ENCODE data around the gene EYS. TPM values are rescaled to one million over a fixed set of nuclear protein-coding genes. Genes with fewer than 3 reads are reported as not detected.

Gene EYS
- total and polyA plus RNA-seq, 9 of the 15 experiments (the other 6 are each of a cell fraction or from before 2014, with no cell fraction given), result 0.03 to 0.36 (median 0.10) TPM; not detected in 2

GRCh38 chr6:65014006-65014405 is 693.0 kb downstream of the EYS start:
- Histone ChIP-seq H3K27me3 (ENCODE audit: control insufficient read depth in 2 of 2, insufficient read depth in 2 of 2, low read length in 2 of 2) (no peaks in the 10 kb centered on the region), H4K20me1 (replicated peaks; ENCODE audit: control insufficient read depth, insufficient read depth, low read length) (no peaks in the 10 kb centered on the region), H3K9ac (ENCODE audit: insufficient read depth in 1 of 2, low read depth in 2 of 2, low read length in 2 of 2) (no peak overlapping the region), H3K36me3 (ENCODE audit: control insufficient read depth, insufficient read depth, low read length) (no peaks in the 10 kb centered on the region), H3K9me1 (ENCODE audit: control insufficient read depth, insufficient read depth, low read length) (no peaks in the 10 kb centered on the region), H2AFZ (ENCODE audit: low read depth, low read length) (no peak overlapping the region), H3K4me2 (ENCODE audit: insufficient read depth, low read length) (no peak overlapping the region), H3K9me3 (replicated peaks; ENCODE audit: control insufficient read depth, insufficient read depth, low read depth, low read length) (no peaks in the 10 kb centered on the region), H3K79me2 (ENCODE audit: control insufficient read depth, insufficient read depth, low read length) (no peaks in the 10 kb centered on the region), H3K4me1 (replicated peaks in 1 of 2; ENCODE audit: control insufficient read depth in 2 of 2, insufficient read depth in 2 of 2, low read length in 2 of 2) (no peaks in the 10 kb centered on the region), H3K4me3 (no peak overlapping the region), H3K27ac (ENCODE audit: extremely low read depth, low read depth, low read length) (no peak overlapping the region)
- FAIRE-seq, result no peak
- ChIA-PET POLR2A (no interaction called here), CTCF (ENCODE audit: low intra/inter-chr PET ratio) (no interaction called here)
- 0% methylated on average over 1 of the region's 1 CpG for WGBS (ENCODE audit: insufficient coverage, low coverage, missing lambda C conversion rate)
- no peak for DNase-seq (ENCODE audit: extremely low read depth in 1 of 4, low spot score in 3 of 4)
- intact Hi-C loops (cut with micrococcal nuclease), result no loop called here
- in situ Hi-C loops (cut with MboI), result no loop called here
- no TSS peak for BruUV-seq (replicated peaks)
- no peak for ATAC-seq
- TF ChIP-seq, protein P1, sequence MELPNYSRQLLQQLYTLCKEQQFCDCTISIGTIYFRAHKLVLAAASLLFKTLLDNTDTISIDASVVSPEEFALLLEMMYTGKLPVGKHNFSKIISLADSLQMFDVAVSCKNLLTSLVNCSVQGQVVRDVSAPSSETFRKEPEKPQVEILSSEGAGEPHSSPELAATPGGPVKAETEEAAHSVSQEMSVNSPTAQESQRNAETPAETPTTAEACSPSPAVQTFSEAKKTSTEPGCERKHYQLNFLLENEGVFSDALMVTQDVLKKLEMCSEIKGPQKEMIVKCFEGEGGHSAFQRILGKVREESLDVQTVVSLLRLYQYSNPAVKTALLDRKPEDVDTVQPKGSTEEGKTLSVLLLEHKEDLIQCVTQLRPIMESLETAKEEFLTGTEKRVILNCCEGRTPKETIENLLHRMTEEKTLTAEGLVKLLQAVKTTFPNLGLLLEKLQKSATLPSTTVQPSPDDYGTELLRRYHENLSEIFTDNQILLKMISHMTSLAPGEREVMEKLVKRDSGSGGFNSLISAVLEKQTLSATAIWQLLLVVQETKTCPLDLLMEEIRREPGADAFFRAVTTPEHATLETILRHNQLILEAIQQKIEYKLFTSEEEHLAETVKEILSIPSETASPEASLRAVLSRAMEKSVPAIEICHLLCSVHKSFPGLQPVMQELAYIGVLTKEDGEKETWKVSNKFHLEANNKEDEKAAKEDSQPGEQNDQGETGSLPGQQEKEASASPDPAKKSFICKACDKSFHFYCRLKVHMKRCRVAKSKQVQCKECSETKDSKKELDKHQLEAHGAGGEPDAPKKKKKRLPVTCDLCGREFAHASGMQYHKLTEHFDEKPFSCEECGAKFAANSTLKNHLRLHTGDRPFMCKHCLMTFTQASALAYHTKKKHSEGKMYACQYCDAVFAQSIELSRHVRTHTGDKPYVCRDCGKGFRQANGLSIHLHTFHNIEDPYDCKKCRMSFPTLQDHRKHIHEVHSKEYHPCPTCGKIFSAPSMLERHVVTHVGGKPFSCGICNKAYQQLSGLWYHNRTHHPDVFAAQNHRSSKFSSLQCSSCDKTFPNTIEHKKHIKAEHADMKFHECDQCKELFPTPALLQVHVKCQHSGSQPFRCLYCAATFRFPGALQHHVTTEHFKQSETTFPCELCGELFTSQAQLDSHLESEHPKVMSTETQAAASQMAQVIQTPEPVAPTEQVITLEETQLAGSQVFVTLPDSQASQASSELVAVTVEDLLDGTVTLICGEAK (IDR thresholded peaks at IDR 0.05), result no peak
- TF ChIP-seq, protein P1 (CRISPR knock-in tag; IDR thresholded peaks at IDR 0.05), result no peak
- no peak for TF ChIP-seq ZBTB9 (CRISPR knock-in tag; IDR thresholded peaks at IDR 0.05)
- no peak for TF ChIP-seq TCF7L2 (IDR thresholded peaks at IDR 0.05; ENCODE audit: low read depth, low read length)
- TF ChIP-seq ZNF668 (CRISPR knock-in tag; IDR thresholded peaks at IDR 0.05), result no peak
- no peak for TF ChIP-seq E2F1 (CRISPR knock-in tag; IDR thresholded peaks at IDR 0.05)
- TF ChIP-seq EHMT2 (IDR thresholded peaks at IDR 0.05), result no peak
- no peak for TF ChIP-seq NCOA6 (IDR thresholded peaks at IDR 0.05)
- TF ChIP-seq NFIC (IDR thresholded peaks at IDR 0.05), result no peak
- TF ChIP-seq, protein P2, sequence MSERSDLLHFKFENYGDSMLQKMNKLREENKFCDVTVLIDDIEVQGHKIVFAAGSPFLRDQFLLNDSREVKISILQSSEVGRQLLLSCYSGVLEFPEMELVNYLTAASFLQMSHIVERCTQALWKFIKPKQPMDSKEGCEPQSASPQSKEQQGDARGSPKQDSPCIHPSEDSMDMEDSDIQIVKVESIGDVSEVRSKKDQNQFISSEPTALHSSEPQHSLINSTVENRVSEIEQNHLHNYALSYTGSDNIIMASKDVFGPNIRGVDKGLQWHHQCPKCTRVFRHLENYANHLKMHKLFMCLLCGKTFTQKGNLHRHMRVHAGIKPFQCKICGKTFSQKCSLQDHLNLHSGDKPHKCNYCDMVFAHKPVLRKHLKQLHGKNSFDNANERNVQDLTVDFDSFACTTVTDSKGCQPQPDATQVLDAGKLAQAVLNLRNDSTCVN (CRISPR knock-in tag; IDR thresholded peaks at IDR 0.05), result no peak
- TF ChIP-seq ZNF239 (CRISPR knock-in tag; IDR thresholded peaks at IDR 0.05), result no peak
